ENCODE data around the gene PHF21B.
"Not testable (repeated sequence)": the region's sequence is repeated elsewhere in the genome, so short reads cannot be mapped to it uniquely, and the experiment has no call there.

The PHF21B gene

GRCh38 chr22:44933666-44934453 lies 75.9 kb downstream of the PHF21B start:
- DNase-seq (ENCODE audit: low spot score): no peak

- DNase-seq (ENCODE audit: low spot score): no peak
Observed at GRCh38 chr22:44932493-44932892, 77.3 kb downstream of the PHF21B start.

- no peak for DNase-seq (ENCODE audit: low spot score)
Observed at GRCh38 chr22:44931766-44932165, 78.0 kb downstream of the PHF21B start.

GRCh38 chr22:44931077-44931540 lies 78.7 kb downstream of the PHF21B start:
- no peak for DNase-seq (ENCODE audit: low spot score)

GRCh38 chr22:44930711-44931035 lies 79.1 kb downstream of the PHF21B start:
- DNase-seq (ENCODE audit: low spot score): no peak

GRCh38 chr22:44930016-44930710 lies 79.6 kb downstream of the PHF21B start:
- DNase-seq (ENCODE audit: low spot score): no peak

- no peak for DNase-seq (ENCODE audit: low spot score)
Observed at GRCh38 chr22:44929359-44930015, 80.3 kb downstream of the PHF21B start.

GRCh38 chr22:44928711-44929358 lies 81.0 kb downstream of the PHF21B start:
- DNase-seq (ENCODE audit: low spot score): no peak

GRCh38 chr22:44928136-44928463 lies 81.7 kb downstream of the PHF21B start:
- no peak for DNase-seq (ENCODE audit: low spot score)

- no peak for DNase-seq (ENCODE audit: low spot score)
Observed at GRCh38 chr22:44927463-44928135, 82.2 kb downstream of the PHF21B start.

GRCh38 chr22:44926491-44927415 lies 83.1 kb downstream of the PHF21B start:
- no peak for DNase-seq (ENCODE audit: low spot score)

- no peak for DNase-seq (ENCODE audit: low spot score)
Observed at GRCh38 chr22:44926124-44926475, 83.7 kb downstream of the PHF21B start.

- DNase-seq (ENCODE audit: low spot score): no peak
Observed at GRCh38 chr22:44925465-44926123, 84.2 kb downstream of the PHF21B start.

GRCh38 chr22:44924710-44925109 lies 85.1 kb downstream of the PHF21B start:
- DNase-seq (ENCODE audit: low spot score): no peak

- no peak for DNase-seq (ENCODE audit: low spot score)
Observed at GRCh38 chr22:44924098-44924497, 85.7 kb downstream of the PHF21B start.

GRCh38 chr22:44921766-44922165 lies 88.0 kb downstream of the PHF21B start:
- not testable (repeated sequence) for DNase-seq (ENCODE audit: low spot score)

- no peak for DNase-seq (ENCODE audit: low spot score)
Observed at GRCh38 chr22:44920183-44920582, 89.6 kb downstream of the PHF21B start.

GRCh38 chr22:44919691-44920090 lies 90.1 kb downstream of the PHF21B start:
- no peak for DNase-seq (ENCODE audit: low spot score)

- no peak for DNase-seq (ENCODE audit: low spot score)
Observed at GRCh38 chr22:44918925-44919392, 90.8 kb downstream of the PHF21B start.

GRCh38 chr22:44918166-44918924 lies 91.5 kb downstream of the PHF21B start:
- DNase-seq (ENCODE audit: low spot score): no peak

All from LoVo (cell line).